ENCODE data around the gene NLGN4Y. TPM values are rescaled to one million over a fixed set of nuclear protein-coding genes. Genes with fewer than 3 reads are reported as not detected.
A peak's percentile ranks its signal among the peaks of the same experiment; 100 is the strongest.

NLGN4Y gene
- total RNA-seq, 1 donor = 0.86 TPM

- no peak for TF ChIP-seq CTCF (IDR thresholded peaks at IDR 0.05; ENCODE audit: insufficient read depth, low read depth, low read length)
- H3K4me3 ChIP-seq (ENCODE audit: low read depth, low read length) = no peak overlapping the region
- no peak for DNase-seq (ENCODE audit: low read depth)
Observed at GRCh38 chrY:14634954-14635353, 110.6 kb downstream of the NLGN4Y start.

GRCh38 chrY:14637551-14637950 is 113.2 kb downstream of the NLGN4Y start:
- DNase-seq (ENCODE audit: low read depth) = no peak
- TF ChIP-seq CTCF (IDR thresholded peaks at IDR 0.05; ENCODE audit: insufficient read depth, low read depth, low read length) = no peak
- H3K4me3 ChIP-seq (ENCODE audit: low read depth, low read length) = no peak overlapping the region

GRCh38 chrY:14641853-14642252 is 117.5 kb downstream of the NLGN4Y start:
- TF ChIP-seq CTCF (IDR thresholded peaks at IDR 0.05; ENCODE audit: insufficient read depth, low read depth, low read length) = no peak
- no peak for DNase-seq (ENCODE audit: low read depth)
- H3K4me3 ChIP-seq (ENCODE audit: low read depth, low read length) = no peak overlapping the region

- DNase-seq (ENCODE audit: low read depth) = peak; percentile 13
- TF ChIP-seq CTCF (IDR thresholded peaks at IDR 0.05; ENCODE audit: insufficient read depth, low read depth, low read length) = no peak
- no peak overlapping the region for H3K4me3 ChIP-seq (ENCODE audit: low read depth, low read length)
Observed at GRCh38 chrY:14644157-14644952, 120.0 kb downstream of the NLGN4Y start.

- no peak overlapping the region for H3K4me3 ChIP-seq (ENCODE audit: low read depth, low read length)
- TF ChIP-seq CTCF (IDR thresholded peaks at IDR 0.05; ENCODE audit: insufficient read depth, low read depth, low read length) = no peak
- DNase-seq (ENCODE audit: low read depth) = no peak
Observed at GRCh38 chrY:14679181-14679580, 154.9 kb downstream of the NLGN4Y start.

GRCh38 chrY:14694543-14694942 is 170.2 kb downstream of the NLGN4Y start:
- no peak for TF ChIP-seq CTCF (IDR thresholded peaks at IDR 0.05; ENCODE audit: insufficient read depth, low read depth, low read length)
- H3K4me3 ChIP-seq (ENCODE audit: low read depth, low read length) = no peak overlapping the region
- no peak for DNase-seq (ENCODE audit: low read depth)

- DNase-seq (ENCODE audit: low read depth) = no peak
- no peak for TF ChIP-seq CTCF (IDR thresholded peaks at IDR 0.05; ENCODE audit: insufficient read depth, low read depth, low read length)
- no peak overlapping the region for H3K4me3 ChIP-seq (ENCODE audit: low read depth, low read length)
Observed at GRCh38 chrY:14708158-14708557, 183.8 kb downstream of the NLGN4Y start.

Data from fibroblast of villous mesenchyme (primary cell).